H1 (cell line): ENCODE results near the gene TBC1D9.

Experiments
- BACH1 ChIP-seq: IDR thresholded peaks from 2 replicates; pipeline ENCODE4 v1.6.1; 2012; ENCODE audit warnings: low read length, improper control_type of control experiment
- CHD2 ChIP-seq: IDR thresholded peaks from 2 replicates; pipeline ENCODE4 v1.6.1; 2012; ENCODE audit warnings: low read length, improper control_type of control experiment
- CREB1 ChIP-seq: IDR thresholded peaks from 2 replicates; pipeline ENCODE4 v1.6.1; 2012; ENCODE audit warnings: inconsistent platforms
- EGR1 ChIP-seq: IDR thresholded peaks from 2 replicates; pipeline ENCODE4 v1.6.1; 2011; ENCODE audit warnings: low read depth, low read length, borderline replicate concordance
- JUND ChIP-seq: IDR thresholded peaks from 2 replicates; pipeline ENCODE4 v1.6.1; 2011; ENCODE audit warnings: mild to moderate bottlenecking, improper control_type of control experiment, low read length
- POLR2A ChIP-seq, 2 experiments: IDR thresholded peaks; 1 replicate in 1 of 2; 2 replicates in 1 of 2; pipeline ENCODE4 v1.6.1; 2011; ENCODE audit warnings: low read depth in 2 of 2, low read length in 2 of 2, mild to moderate bottlenecking in 2 of 2; ENCODE audit errors: control extremely low read depth in 1 of 2
- POLR2AphosphoS5 ChIP-seq: IDR thresholded peaks from 2 replicates; pipeline ENCODE4 v1.6.1; 2011; ENCODE audit warnings: low read depth, low read length
- TF ChIP-seq, protein P1 (sequence below), 3 experiments: IDR thresholded peaks; 1 replicate in 2 of 3; 2 replicates in 1 of 3; pipeline versions ENCODE4 v1.5.1 to v1.6.1; 2011; ENCODE audit warnings: low read length in 3 of 3, mild to moderate bottlenecking in 3 of 3, inconsistent platforms in 2 of 3, low read depth in 1 of 3, moderate library complexity in 1 of 3; ENCODE audit not compliant: insufficient read depth in 1 of 3; ENCODE audit errors: control extremely low read depth in 1 of 3

DNA sequence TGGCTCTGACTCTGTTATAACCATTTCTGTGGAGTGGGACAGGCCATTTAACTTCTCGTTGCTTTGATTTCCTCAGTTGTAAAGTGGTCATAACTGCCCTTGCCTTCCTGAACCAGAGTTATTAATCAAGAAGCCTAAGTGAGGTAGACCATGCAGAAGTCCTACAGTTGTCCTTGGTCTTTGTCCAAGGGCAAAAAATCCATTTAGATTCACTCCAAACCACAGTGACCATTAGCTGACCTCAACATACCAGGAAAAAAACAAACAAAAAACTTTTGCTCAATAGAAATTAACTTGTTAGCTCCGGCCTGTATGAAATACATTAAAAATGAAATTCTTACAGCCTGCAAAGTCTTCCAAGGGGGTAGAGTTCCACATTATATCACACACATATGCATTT is 52.7 kb downstream of the TBC1D9 start:
- TF ChIP-seq JUND (no peak), CHD2 (no peak), BACH1 (no peak), EGR1 (no peak), POLR2AphosphoS5 (no peak), CREB1 (no peak), POLR2A (IDR thresholded peaks at IDR 0.05; ENCODE audit: control extremely low read depth in 1 of 2, low read depth in 2 of 2, low read length in 2 of 2) (no peak)
- TF ChIP-seq, protein P1, sequence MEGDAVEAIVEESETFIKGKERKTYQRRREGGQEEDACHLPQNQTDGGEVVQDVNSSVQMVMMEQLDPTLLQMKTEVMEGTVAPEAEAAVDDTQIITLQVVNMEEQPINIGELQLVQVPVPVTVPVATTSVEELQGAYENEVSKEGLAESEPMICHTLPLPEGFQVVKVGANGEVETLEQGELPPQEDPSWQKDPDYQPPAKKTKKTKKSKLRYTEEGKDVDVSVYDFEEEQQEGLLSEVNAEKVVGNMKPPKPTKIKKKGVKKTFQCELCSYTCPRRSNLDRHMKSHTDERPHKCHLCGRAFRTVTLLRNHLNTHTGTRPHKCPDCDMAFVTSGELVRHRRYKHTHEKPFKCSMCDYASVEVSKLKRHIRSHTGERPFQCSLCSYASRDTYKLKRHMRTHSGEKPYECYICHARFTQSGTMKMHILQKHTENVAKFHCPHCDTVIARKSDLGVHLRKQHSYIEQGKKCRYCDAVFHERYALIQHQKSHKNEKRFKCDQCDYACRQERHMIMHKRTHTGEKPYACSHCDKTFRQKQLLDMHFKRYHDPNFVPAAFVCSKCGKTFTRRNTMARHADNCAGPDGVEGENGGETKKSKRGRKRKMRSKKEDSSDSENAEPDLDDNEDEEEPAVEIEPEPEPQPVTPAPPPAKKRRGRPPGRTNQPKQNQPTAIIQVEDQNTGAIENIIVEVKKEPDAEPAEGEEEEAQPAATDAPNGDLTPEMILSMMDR (IDR thresholded peaks at IDR 0.05; ENCODE audit: control extremely low read depth in 1 of 3, insufficient read depth in 1 of 3, low read depth in 1 of 3, low read length in 3 of 3) = no peak
